HK-2 (cell line): Measurements from ENCODE around the gene ZDHHC11B.
"Not testable (repeated sequence)": the region's sequence is repeated elsewhere in the genome, so short reads cannot be mapped to it uniquely, and the experiment has no call there.

Experiments
- DNase-seq: peaks from one replicate; pipeline ENCODE4 v3.0.0-alpha.2; 2018; ENCODE audit not compliant: unreplicated experiment

The ZDHHC11B gene

DNA sequence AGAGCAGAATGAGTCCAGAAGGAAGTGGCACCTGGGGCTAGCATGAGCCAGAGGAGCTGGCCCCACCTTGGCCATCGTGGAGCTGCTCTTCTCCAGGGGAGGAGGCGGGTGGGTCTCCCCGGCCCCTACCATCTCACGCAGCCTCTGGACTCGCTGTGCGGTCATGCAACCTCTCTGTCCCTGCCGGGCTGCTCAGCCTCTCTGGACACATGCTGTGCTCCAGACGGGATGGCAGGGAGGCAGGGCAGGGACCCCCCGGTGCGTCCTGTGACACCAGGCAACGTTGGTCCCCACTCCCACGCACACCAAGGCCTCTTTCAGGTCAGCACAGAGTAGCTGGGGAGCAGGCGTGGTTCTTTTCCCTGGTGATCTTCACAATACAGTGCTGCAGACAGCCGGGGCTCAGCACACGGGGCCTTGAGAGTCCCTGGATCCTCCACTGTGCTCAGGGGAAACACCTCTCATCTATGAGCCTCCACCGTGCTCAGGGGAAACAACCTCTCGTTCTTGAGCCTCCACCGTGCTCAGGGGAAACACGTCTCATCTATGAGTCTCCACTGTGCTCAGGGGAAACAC, 30.9 kb downstream of the ZDHHC11B start:
- not testable (repeated sequence) for DNase-seq

- DNase-seq, result not testable (repeated sequence)
Measured at GRCh38 chr5:752532-753115, 31.9 kb downstream of the ZDHHC11B start.

- not testable (repeated sequence) for DNase-seq
Measured at GRCh38 chr5:751992-752391, 32.5 kb downstream of the ZDHHC11B start.

DNA sequence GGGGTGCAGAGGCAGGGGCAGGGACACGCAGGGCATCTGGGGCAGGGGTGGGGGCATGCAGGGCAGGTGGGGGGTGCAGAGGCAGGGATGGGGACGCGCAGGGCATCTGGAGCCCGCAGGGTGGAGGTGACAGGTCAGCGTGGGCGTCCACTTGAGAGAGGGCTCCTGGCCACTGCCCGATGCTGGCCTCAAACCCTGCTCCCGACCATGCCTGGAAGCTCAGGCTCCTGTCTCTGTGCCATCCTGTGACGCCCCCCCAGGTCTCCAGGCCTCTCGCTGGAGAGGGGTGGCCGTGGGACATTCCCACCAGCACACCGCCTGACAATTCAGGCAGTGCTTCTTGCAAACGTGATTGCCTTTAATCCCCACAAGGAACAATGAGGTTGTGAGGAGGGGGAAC, 33.0 kb downstream of the ZDHHC11B start:
- DNase-seq, result no peak

GRCh38 chr5:750226-750625, 34.3 kb downstream of the ZDHHC11B start:
- not testable (repeated sequence) for DNase-seq

DNA sequence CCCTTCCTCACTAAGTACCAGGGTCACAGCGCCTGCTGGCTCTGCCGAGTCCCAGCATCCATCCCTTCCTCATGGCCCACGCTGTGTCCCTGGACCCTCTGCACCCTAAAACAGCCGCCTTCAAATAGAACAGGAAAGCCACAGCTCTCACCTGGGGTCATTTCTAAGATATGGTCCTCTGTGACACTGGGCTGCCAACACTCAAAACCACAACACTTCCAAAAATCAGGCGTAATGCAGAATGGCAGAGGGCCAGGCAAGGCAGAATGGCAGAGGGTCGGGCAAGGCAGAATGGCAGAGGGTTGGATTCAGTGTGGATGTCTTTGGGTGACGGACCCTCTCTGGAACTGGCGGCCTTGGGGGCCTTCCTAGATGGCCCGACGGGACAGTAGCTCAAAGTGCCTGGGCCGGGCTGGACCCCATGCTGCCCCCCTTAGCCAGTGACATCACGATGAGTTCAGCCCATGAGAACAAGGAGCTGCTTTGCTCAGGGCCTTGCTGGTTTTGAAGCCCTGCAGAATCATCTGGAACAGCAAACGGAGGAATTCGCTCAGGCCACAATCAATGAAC, 35.3 kb downstream of the ZDHHC11B start:
- DNase-seq, result no peak

DNA sequence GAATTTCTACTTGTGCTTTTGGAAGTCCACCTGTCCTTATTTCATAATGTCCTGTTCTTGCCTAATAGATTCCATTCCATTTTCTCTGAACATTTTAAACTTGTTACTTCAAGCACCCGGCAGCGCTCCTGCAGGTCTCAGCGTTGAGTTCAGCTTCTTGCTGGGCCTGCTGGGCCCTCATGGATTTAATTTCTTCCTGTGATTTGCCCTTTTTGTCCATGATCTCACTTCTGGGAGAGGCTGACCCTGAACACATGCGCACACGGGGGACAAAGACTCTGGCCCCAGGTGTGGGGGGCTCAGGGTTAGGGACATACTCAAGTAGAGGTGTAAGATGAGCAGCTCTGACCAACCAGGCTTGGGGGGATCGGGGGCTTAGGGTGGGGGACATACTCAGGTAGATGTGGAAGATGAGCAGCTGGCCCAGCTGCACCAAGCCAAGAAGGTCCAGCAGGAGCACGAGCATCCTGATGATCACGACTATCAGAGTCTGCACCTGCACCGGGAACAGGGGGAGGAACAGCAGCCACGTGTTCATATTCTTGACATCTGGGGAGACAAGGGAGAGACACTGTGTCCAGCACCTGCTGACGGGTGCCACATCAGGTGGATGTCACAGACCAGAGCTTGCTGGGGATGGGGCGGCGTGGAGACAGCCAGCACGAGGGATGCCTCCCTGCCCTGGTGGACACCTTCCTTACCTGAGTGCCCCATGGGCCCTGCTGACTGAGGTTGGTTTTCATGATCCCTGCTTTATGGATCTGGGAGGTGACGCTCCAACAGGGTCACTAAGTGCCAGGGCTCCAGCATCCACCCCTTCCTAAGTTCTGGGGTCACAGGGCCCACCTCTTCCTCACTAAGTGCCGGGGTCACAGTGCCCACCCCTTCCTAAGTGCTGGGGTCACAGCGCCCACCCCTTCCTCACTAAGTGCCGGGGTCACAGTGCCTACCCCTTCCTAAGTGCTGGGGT, 36.2 kb downstream of the ZDHHC11B start:
- DNase-seq, result not testable (repeated sequence)

- DNase-seq, result not testable (repeated sequence)
Measured at GRCh38 chr5:747303-747844, 37.2 kb downstream of the ZDHHC11B start.

DNA sequence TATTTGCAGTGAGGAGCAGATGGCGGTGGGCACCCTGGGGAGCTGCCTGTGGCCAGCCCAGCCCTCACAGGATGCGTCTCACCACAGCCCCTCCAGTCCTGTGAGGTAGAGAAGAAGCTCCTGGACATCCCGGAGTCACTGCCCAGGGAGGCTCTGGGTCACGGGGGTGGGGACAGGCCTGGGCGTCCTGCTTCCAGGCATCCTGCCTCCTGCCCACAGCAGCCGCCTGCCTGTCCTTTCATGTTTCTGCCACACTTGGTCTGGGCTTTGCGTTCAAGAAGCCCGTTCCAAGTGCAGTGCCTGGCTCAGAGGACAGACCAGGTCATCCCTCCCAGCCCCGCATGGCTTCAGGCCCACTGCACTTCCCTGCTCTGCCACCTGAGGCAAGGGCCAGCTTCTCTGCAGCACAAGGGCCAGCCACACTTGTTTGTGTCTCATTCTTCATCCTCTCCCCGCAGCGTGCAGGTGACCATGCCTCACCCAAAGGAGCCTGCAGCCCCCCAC, 38.2 kb downstream of the ZDHHC11B start:
- no peak for DNase-seq

DNA sequence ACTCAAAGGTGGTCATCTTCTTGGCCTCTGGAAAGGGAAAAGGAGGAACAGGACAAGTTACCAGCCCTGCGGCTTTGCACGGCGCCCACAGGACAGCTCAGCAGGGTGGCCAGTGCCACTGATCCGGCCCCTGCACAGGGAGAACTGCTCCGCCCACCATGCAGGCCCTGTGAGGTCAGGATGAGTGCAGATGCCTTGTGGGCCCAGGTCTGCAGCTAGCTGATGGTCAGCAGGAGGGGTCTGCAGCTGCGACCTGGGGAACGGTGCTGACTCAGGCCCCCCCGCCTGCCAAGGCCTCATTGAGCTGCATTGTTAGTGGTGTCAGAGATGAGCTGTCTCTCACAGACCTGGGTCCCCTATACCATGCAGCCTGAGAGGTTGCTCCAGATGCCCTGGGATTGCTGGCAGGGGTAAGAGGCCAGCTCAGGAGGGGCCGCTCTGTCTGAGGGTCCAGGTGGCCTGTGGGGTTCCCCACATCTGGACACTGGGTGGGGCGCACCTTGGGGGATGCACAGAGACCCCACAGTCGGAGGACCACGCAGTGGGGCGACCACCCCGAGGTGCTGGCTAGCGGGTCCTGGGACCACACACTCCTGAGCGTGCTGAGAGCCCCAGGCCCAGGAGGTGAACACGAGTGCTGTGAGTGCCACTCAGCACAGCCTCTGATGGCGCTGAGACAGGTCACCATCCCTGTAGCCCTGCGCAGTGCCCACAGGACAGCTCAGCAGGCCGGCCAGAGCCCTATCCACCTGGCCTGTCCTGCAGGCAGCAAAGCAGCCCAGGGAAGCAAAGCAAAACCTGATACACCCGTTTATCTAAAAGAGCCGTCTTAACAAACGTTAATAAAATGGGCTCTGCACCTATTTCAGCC, 39.0 kb downstream of the ZDHHC11B start:
- not testable (repeated sequence) for DNase-seq

GRCh38 chr5:743696-744404, 40.7 kb downstream of the ZDHHC11B start:
- not testable (repeated sequence) for DNase-seq

DNA sequence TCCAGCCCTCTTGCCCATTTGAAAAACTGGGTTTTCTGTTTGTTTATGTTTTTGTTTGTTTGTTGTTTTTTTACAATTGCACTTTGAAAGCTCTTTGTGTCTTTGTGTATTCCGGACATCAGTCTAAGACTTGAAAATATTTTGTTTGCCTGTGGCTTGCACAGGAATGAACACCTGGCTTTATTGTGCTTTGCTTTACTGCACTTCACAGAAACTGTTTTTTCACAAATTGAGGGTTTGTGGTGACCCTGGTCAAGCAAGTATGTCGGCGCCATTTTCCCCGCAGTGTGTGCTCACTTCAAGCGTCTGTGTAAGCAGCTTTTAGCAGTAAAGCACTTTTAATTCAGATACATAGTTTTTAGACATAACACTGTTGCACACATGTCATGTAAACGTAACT, 42.3 kb downstream of the ZDHHC11B start:
- not testable (repeated sequence) for DNase-seq

- DNase-seq, result not testable (repeated sequence)
Measured at GRCh38 chr5:734145-734544, 50.4 kb downstream of the ZDHHC11B start.

GRCh38 chr5:732754-733454, 51.6 kb downstream of the ZDHHC11B start:
- DNase-seq, result not testable (repeated sequence)

- not testable (repeated sequence) for DNase-seq
Measured at GRCh38 chr5:729225-729624, 55.3 kb downstream of the ZDHHC11B start.

DNA sequence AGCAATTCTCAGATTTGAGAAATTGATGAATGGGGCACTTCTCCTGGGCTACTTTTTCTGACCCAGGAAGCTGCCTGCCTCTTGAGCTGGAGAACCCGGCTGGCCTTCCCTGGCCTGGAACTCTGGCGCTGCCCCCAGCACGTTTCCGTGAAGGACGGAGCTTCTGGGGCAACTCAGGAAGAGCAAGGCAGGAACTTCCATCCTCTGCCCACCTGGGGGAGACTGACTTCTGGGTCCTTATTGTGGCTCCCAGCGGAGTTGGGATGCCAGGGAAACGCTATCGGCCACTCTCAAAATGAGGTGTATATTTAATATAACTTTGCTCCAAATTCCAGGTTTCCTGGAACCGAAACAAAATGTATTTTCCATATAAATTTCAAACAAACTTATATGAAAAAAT, 57.4 kb downstream of the ZDHHC11B start:
- DNase-seq, result not testable (repeated sequence)

DNA sequence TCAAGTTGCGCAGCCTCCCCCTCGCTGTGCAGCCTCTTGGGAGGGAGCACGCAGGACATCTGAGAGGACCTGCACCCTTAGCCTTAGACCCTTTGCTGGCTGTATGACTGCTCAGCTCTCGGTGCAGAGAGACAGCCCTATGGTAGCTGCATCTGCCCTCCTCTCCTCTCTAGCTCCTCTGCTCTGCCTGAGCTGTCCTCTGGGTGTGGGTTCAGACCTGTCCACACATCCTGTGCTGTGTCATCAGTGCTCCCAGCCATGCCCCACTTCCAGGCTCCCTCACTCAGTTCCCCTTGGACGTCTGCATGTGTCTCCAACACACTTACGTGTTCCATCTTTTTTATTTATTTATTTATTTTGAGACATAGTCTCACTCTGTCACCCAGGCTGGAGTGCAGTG, 60.7 kb downstream of the ZDHHC11B start:
- not testable (repeated sequence) for DNase-seq

DNA sequence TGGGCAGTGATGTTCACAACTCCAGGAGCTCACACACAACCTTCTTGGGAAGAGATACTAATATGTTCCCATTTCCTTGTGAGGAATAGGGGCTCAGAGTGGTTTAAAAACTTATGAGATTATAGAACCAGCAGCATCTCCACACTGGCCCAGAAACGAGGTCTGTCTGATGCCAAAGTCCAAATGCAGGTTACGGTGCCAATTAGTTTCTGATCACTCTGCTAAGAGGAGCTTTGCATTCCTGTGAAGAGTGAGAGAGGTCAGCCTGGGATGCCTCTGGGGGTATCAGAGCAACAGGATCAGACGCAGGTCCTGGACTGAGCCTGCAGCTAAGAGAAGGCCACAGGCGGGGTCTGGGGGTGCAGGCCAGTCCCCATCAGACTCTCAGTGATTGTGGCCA, 61.2 kb downstream of the ZDHHC11B start:
- not testable (repeated sequence) for DNase-seq

DNA sequence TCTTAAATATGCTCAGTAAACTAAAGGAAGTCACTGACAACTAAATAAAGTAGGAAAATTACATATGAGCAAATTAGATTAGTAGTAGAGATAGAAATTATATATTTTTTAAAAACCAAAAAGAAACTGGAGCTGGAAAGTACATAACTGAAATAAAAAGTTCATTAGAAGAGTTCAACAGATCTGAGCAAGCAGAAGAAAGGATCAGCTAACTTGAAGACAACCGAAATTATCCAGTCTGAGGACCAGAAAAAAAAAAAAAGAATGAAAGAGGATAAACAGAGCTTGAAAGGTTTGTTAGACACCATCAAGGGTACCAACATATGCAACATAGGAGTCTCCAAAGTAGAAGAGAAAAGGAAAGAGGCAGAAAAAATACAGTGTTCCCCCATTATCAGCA, 65.2 kb downstream of the ZDHHC11B start:
- DNase-seq, result not testable (repeated sequence)
